Liver (tissue), 9 donors: Measurements from ENCODE around the gene NUDT14. TPM values are rescaled to one million over a fixed set of nuclear protein-coding genes. Genes with fewer than 3 reads are reported as not detected.
A peak's percentile ranks its signal among the peaks of the same experiment; 100 is the strongest.

Experiments used
- DNase-seq: peaks from one replicate; pipeline ENCODE4 v3.0.0-alpha.2; 2017; ENCODE audit warnings: low spot score
- H3K27ac ChIP-seq, 2 donors: one replicate each; pipeline ENCODE4 v1.7.0; 2013; ENCODE audit warnings: inconsistent platforms in 2 of 2, low read length in 2 of 2, control low read depth in 1 of 2, low read depth in 1 of 2, mild to moderate bottlenecking in 1 of 2
- H3K27me3 ChIP-seq, 4 donors: one replicate each; pipeline versions ENCODE4 v1.6.1 to v1.7.0; 2013; ENCODE audit warnings: low read length in 3 of 4, inconsistent platforms in 1 of 4, mild to moderate bottlenecking in 1 of 4, moderate library complexity in 1 of 4; ENCODE audit not compliant: control insufficient read depth in 4 of 4, insufficient read depth in 4 of 4
- H3K36me3 ChIP-seq, 4 donors: one replicate each; pipeline versions ENCODE4 v1.6.1 to v1.7.0; 2013; ENCODE audit warnings: low read length in 3 of 4, mild to moderate bottlenecking in 3 of 4, low read depth in 1 of 4, moderate library complexity in 1 of 4; ENCODE audit not compliant: control insufficient read depth in 4 of 4, insufficient read depth in 3 of 4
- H3K4me1 ChIP-seq, 4 donors: one replicate each; pipeline versions ENCODE4 v1.6.1 to v1.7.0; 2013; ENCODE audit warnings: low read length in 3 of 4, mild to moderate bottlenecking in 3 of 4, moderate library complexity in 1 of 4; ENCODE audit not compliant: control insufficient read depth in 4 of 4, insufficient read depth in 4 of 4
- H3K4me3 ChIP-seq, 3 donors: one replicate each; pipeline versions ENCODE4 v1.6.1 to v1.7.0; 2013; ENCODE audit warnings: low read length in 3 of 3, control low read depth in 1 of 3, low read depth in 1 of 3, mild to moderate bottlenecking in 1 of 3
- H3K9ac ChIP-seq, 2 donors: one replicate each; pipeline ENCODE4 v1.7.0; 2013; ENCODE audit warnings: low read length in 2 of 2, mild to moderate bottlenecking in 2 of 2, moderate library complexity in 2 of 2, control low read depth in 1 of 2, low read depth in 1 of 2
- H3K9me3 ChIP-seq, 4 donors: one replicate each; pipeline versions ENCODE4 v1.6.1 to v1.7.0; 2013; ENCODE audit warnings: low read length in 3 of 4; ENCODE audit not compliant: control insufficient read depth in 4 of 4
- EGR1 ChIP-seq, 2 donors: IDR thresholded peaks; 2 replicates each; pipeline ENCODE4 v1.6.1; 2016 to 2018; ENCODE audit warnings: antibody characterized with exemption in 2 of 2, low read depth in 2 of 2
- FOXA1 ChIP-seq: IDR thresholded peaks from 2 replicates; pipeline ENCODE4 v1.6.1; 2016; ENCODE audit warnings: antibody characterized with exemption
- GABPA ChIP-seq, 2 donors: IDR thresholded peaks in 1 of 2; conservative IDR thresholded peaks in 1 of 2; 2 replicates each; pipeline ENCODE4 v1.6.1; 2016; ENCODE audit warnings: antibody characterized with exemption in 2 of 2, mild to moderate bottlenecking in 1 of 2, moderate library complexity in 1 of 2
- HNF4A ChIP-seq, 2 donors: conservative IDR thresholded peaks; 2 replicates each; pipeline ENCODE4 v1.6.1; 2016; ENCODE audit warnings: antibody characterized with exemption in 2 of 2, mild to moderate bottlenecking in 2 of 2
- HNF4G ChIP-seq: IDR thresholded peaks from 2 replicates; pipeline ENCODE4 v1.6.1; 2016; ENCODE audit warnings: antibody characterized with exemption
- JUND ChIP-seq, 2 donors: IDR thresholded peaks; 2 replicates each; pipeline ENCODE4 v1.6.1; 2016; ENCODE audit warnings: antibody characterized with exemption in 2 of 2
- NR2F2 ChIP-seq: IDR thresholded peaks from 2 replicates; pipeline ENCODE4 v1.6.1; 2016; ENCODE audit warnings: antibody characterized with exemption
- REST ChIP-seq: IDR thresholded peaks from 2 replicates; pipeline ENCODE4 v1.6.1; 2016; ENCODE audit warnings: antibody characterized with exemption, mild to moderate bottlenecking
- RXRA ChIP-seq, 2 donors: IDR thresholded peaks; 2 replicates each; pipeline ENCODE4 v1.6.1; 2017 to 2018; ENCODE audit warnings: antibody characterized with exemption in 2 of 2, mild to moderate bottlenecking in 1 of 2
- SP1 ChIP-seq: IDR thresholded peaks from 2 replicates; pipeline ENCODE4 v1.6.1; 2018; ENCODE audit warnings: antibody characterized with exemption, mild to moderate bottlenecking
- TAF1 ChIP-seq: conservative IDR thresholded peaks from 2 replicates; pipeline ENCODE4 v1.6.1; 2016; ENCODE audit warnings: antibody characterized with exemption, mild to moderate bottlenecking
- YY1 ChIP-seq: IDR thresholded peaks from 2 replicates; pipeline ENCODE4 v1.6.1; 2016; ENCODE audit warnings: antibody characterized with exemption, mild to moderate bottlenecking
- WGBS: extraction: QIAGEN DNeasy Blood & Tissue Kit; methylation state at CpG from one replicate; pipeline ENCODE4 v1.1.7; 2013; 5-methylcytosine and 5-hydroxymethylcytosine counted together
- polyA plus RNA-seq, 2 donors: library from polyadenylated mRNA; stranded (reverse) in 1 of 2; unstranded in 1 of 2; fragments of 200-250 nt in 1 of 2; fragments of >200 nt in 1 of 2; fragmentation: Nextera tagmentation in 1 of 2; extraction: Ambion mirVana in 1 of 2; gene quantifications; one replicate each; pipeline versions ENCODE4 v1.2.1 to v1.2.3, GENCODE V29; 2013 to 2015
- total RNA-seq, 2 donors: library from RNA; depleted of rRNA; stranded (reverse); fragments of >200 nt; gene quantifications; one replicate each; pipeline ENCODE4 v1.2.3, GENCODE V29; 2014
- TF ChIP-seq, protein P1 (sequence below): IDR thresholded peaks from 2 replicates; pipeline ENCODE4 v1.6.1; 2016; ENCODE audit warnings: antibody characterized with exemption
- TF ChIP-seq, protein P2 (sequence below): IDR thresholded peaks from 2 replicates; pipeline ENCODE4 v1.6.1; 2016; ENCODE audit warnings: antibody characterized with exemption
- TF ChIP-seq, protein P3 (sequence below): IDR thresholded peaks from 2 replicates; pipeline ENCODE4 v1.6.1; 2016; ENCODE audit warnings: antibody characterized with exemption
- donor health status: healthy.
- donor health status: healthy.
- donor health status: healthy.
- donor health status: healthy.
- donor health status: healthy.

Gene NUDT14
- total and polyA plus RNA-seq, 4 donors, result 3.8 to 24.2 (median 8.0) TPM

DNA sequence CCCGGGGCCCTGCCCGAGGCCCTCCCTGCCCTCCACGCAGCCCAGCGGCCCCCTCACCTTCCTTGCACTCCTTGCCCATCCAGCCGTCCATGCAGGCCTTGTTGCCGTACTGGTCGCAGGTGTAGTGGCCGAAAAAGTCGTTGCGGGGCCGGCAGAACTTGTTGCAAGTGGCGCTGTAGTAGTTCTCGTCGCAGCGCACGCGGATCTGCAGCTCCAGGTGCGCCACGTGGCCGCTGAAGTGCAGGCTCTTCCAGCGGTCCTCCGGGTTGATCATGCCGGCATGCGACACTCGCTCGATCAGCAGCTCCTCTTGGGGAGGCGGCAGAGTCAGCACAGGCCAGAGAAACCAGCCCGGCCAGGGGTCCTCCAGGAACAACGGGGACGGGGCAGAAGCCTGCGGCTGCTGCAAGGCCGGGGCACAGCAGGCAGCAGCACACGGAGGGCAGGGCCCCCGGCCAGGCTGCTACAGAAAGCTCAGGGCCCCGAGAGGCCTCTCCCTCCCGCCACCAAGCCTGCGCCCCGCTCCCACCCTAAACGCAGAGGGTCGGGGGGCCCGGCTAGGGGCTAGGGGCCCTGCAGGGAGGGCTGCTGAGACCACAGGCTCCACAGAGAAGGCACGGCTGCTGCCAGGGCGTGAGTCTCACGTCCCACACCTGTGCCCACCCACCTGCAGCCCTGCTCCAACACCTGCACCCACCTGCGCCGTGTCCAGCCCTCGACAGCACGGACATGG is 25.3 kb downstream of the NUDT14 start:
- 82% methylated on average over 48 of the region's 48 CpGs for WGBS
- H3K36me3 ChIP-seq, result no peaks in the 10 kb centered on the region
- H3K4me3 ChIP-seq, result no peak overlapping the region
- no peaks in the 10 kb centered on the region for H3K27me3 ChIP-seq
- H3K9ac ChIP-seq, result no peak overlapping the region
- peaks cover 3 to 9% (median 7%) of the 10 kb centered on the region in 4 donors for H3K4me1 ChIP-seq
- TF ChIP-seq NR2F2, result no peak
- no peak for TF ChIP-seq GABPA (IDR thresholded peaks at IDR 0.05 in 1 of 2, conservative IDR thresholded peaks at IDR 0.05 in 1 of 2)
- no peak for TF ChIP-seq SP1
- TF ChIP-seq EGR1 (IDR thresholded peaks at IDR 0.05; ENCODE audit: low read depth in 2 of 2), result no peak
- H3K9me3 ChIP-seq, result no peaks in the 10 kb centered on the region
- H3K27ac ChIP-seq, result no peak overlapping the region
- DNase-seq, result no peak

- no peak overlapping the region for H3K9ac ChIP-seq
- no peak for DNase-seq
- TF ChIP-seq REST (no peak), HNF4A (conservative IDR thresholded peaks at IDR 0.05) (peak; percentile 41 to 49)
- TF ChIP-seq, protein P1, sequence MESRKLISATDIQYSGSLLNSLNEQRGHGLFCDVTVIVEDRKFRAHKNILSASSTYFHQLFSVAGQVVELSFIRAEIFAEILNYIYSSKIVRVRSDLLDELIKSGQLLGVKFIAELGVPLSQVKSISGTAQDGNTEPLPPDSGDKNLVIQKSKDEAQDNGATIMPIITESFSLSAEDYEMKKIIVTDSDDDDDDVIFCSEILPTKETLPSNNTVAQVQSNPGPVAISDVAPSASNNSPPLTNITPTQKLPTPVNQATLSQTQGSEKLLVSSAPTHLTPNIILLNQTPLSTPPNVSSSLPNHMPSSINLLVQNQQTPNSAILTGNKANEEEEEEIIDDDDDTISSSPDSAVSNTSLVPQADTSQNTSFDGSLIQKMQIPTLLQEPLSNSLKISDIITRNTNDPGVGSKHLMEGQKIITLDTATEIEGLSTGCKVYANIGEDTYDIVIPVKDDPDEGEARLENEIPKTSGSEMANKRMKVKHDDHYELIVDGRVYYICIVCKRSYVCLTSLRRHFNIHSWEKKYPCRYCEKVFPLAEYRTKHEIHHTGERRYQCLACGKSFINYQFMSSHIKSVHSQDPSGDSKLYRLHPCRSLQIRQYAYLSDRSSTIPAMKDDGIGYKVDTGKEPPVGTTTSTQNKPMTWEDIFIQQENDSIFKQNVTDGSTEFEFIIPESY, result no peak
- no peak overlapping the region for H3K27ac ChIP-seq
- no peaks in the 10 kb centered on the region for H3K9me3 ChIP-seq
- WGBS, result 57% methylated on average over 24 of the region's 24 CpGs
- no peak overlapping the region for H3K4me3 ChIP-seq
- no peaks in the 10 kb centered on the region for H3K36me3 ChIP-seq
- no peaks in the 10 kb centered on the region for H3K27me3 ChIP-seq
- H3K4me1 ChIP-seq, result peaks cover 3 to 9% (median 7%) of the 10 kb centered on the region in 4 donors
These were observed 26.0 kb downstream of the NUDT14 start for GRCh38 chr14:105155071-105155651.

- H3K27ac ChIP-seq, result no peak overlapping the region
- no peak overlapping the region for H3K4me3 ChIP-seq
- WGBS, result 88% methylated on average over 12 of the region's 12 CpGs
- TF ChIP-seq, protein P2, sequence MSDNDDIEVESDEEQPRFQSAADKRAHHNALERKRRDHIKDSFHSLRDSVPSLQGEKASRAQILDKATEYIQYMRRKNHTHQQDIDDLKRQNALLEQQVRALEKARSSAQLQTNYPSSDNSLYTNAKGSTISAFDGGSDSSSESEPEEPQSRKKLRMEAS, result no peak
- TF ChIP-seq REST (no peak), GABPA (IDR thresholded peaks at IDR 0.05 in 1 of 2, conservative IDR thresholded peaks at IDR 0.05 in 1 of 2) (no peak), NR2F2 (no peak), HNF4G (no peak), TAF1 (no peak), RXRA (IDR thresholded peaks at IDR 0.05) (no peak), FOXA1 (no peak), SP1 (no peak), JUND (IDR thresholded peaks at IDR 0.05) (no peak), EGR1 (IDR thresholded peaks at IDR 0.05; ENCODE audit: low read depth in 2 of 2) (no peak), YY1 (no peak)
- TF ChIP-seq, protein P3, sequence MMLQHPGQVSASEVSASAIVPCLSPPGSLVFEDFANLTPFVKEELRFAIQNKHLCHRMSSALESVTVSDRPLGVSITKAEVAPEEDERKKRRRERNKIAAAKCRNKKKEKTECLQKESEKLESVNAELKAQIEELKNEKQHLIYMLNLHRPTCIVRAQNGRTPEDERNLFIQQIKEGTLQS, result no peak
- H3K36me3 ChIP-seq, result no peaks in the 10 kb centered on the region
- peaks cover 3 to 9% (median 7%) of the 10 kb centered on the region in 4 donors for H3K4me1 ChIP-seq
- no peaks in the 10 kb centered on the region for H3K9me3 ChIP-seq
- no peak for DNase-seq
- H3K9ac ChIP-seq, result no peak overlapping the region
- H3K27me3 ChIP-seq, result no peaks in the 10 kb centered on the region
These were observed 26.6 kb downstream of the NUDT14 start for GRCh38 chr14:105154476-105154871.
